AG04450 (cell line): ENCODE measurements around the gene HBB. TPM values are rescaled to one million over a fixed set of nuclear protein-coding genes. Genes with fewer than 3 reads are reported as not detected.
"Not testable (repeated sequence)": the region's sequence is repeated elsewhere in the genome, so short reads cannot be mapped to it uniquely, and the experiment has no call there.

Experiments used
- CTCF ChIA-PET: fragments of 300-600, 350-600 bp; formaldehyde crosslinking; extraction: SDS; loops from one replicate; lab custom pipeline; 2022; ENCODE audit warnings: antibody characterized with exemption, inconsistent platforms; lab: Charles Lee
- POLR2A ChIA-PET: fragments of 350-600 bp; formaldehyde crosslinking; extraction: SDS; loops from one replicate; lab custom pipeline; 2021; ENCODE audit warnings: antibody characterized with exemption, inconsistent platforms; lab: Yijun Ruan, JAX
- DNase-seq: peaks from one replicate; pipeline ENCODE4 v3.0.0-alpha.2; 2011; ENCODE audit warnings: low read depth, low spot score
- H3K27ac ChIP-seq: one replicate; pipeline ENCODE4 v1.5.1; 2012; ENCODE audit warnings: low read depth, low read length, control low read depth
- H3K27me3 ChIP-seq: one replicate; pipeline ENCODE4 v1.6.0; 2012; ENCODE audit warnings: low read length; ENCODE audit not compliant: control insufficient read depth, insufficient read depth
- H3K4me3 ChIP-seq: 2 replicates; pipeline ENCODE4 v1.5.1; 2011; ENCODE audit warnings: mild to moderate bottlenecking, low read depth, low read length, control low read depth
- H3K9me3 ChIP-seq: 2 replicates; pipeline ENCODE4 v1.5.1; 2012; ENCODE audit warnings: low read length; ENCODE audit not compliant: control insufficient read depth, insufficient read depth
- polyA plus RNA-seq: library from polyadenylated mRNA; depleted of rRNA; stranded (reverse); fragments of >200 nt; gene quantifications from 2 replicates; pipeline ENCODE4 v1.2.3, GENCODE V29; 2011
- TF ChIP-seq, protein P1 (sequence below): IDR thresholded peaks from 2 replicates; pipeline ENCODE4 v1.5.1; 2011; ENCODE audit warnings: low read depth, low read length, control low read depth, inconsistent platforms

HBB gene
- polyA plus RNA-seq, 1 experiment = 0.26 TPM

DNA sequence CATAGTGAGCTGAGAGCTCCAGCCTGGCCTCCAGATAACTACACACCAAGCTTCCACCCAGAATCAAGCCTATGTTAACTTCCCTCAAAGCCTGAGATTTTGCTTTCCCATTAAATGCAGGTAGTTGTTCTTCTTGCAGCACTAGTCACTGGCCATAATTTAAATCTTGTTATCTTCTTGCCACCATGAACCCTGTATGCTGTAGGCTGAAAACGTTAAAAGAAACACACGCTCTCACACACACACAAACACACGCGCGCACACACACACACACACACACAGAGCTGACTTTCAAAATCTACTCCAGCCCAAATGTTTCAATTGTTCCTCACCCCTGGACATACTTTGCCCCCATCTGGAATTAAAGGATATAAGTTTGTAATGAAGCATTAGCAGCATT is 26.6 kb upstream of the HBB start:
- POLR2A ChIA-PET, DNase-seq, H3K4me3 ChIP-seq, H3K9me3 ChIP-seq, H3K27me3 ChIP-seq, H3K27ac ChIP-seq, CTCF ChIA-PET: not testable (repeated sequence)

DNA sequence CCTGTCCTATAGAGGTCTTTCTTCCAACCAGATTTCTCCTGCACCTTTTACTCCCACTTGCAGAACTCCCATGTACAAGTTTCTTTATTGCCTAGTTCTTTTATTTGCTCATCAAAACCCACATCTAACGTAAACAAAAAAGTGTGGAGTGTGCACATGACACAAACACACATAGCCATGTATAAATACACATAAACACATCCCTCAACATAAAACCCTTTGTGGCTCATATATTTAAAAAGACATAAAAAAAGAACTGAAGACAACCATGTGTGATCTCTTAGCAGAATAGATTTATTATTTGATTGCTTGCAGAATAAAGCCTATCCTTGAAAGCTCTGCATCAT is 26.0 kb upstream of the HBB start:
- no peak for DNase-seq
- Histone ChIP-seq H3K4me3 (no peak overlapping the region), H3K27ac (no peak overlapping the region), H3K9me3 (no peaks in the 10 kb centered on the region), H3K27me3 (no peaks in the 10 kb centered on the region)
- TF ChIP-seq, protein P1, sequence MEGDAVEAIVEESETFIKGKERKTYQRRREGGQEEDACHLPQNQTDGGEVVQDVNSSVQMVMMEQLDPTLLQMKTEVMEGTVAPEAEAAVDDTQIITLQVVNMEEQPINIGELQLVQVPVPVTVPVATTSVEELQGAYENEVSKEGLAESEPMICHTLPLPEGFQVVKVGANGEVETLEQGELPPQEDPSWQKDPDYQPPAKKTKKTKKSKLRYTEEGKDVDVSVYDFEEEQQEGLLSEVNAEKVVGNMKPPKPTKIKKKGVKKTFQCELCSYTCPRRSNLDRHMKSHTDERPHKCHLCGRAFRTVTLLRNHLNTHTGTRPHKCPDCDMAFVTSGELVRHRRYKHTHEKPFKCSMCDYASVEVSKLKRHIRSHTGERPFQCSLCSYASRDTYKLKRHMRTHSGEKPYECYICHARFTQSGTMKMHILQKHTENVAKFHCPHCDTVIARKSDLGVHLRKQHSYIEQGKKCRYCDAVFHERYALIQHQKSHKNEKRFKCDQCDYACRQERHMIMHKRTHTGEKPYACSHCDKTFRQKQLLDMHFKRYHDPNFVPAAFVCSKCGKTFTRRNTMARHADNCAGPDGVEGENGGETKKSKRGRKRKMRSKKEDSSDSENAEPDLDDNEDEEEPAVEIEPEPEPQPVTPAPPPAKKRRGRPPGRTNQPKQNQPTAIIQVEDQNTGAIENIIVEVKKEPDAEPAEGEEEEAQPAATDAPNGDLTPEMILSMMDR = no peak
- ChIA-PET CTCF (no interaction called here), POLR2A (no interaction called here)

DNA sequence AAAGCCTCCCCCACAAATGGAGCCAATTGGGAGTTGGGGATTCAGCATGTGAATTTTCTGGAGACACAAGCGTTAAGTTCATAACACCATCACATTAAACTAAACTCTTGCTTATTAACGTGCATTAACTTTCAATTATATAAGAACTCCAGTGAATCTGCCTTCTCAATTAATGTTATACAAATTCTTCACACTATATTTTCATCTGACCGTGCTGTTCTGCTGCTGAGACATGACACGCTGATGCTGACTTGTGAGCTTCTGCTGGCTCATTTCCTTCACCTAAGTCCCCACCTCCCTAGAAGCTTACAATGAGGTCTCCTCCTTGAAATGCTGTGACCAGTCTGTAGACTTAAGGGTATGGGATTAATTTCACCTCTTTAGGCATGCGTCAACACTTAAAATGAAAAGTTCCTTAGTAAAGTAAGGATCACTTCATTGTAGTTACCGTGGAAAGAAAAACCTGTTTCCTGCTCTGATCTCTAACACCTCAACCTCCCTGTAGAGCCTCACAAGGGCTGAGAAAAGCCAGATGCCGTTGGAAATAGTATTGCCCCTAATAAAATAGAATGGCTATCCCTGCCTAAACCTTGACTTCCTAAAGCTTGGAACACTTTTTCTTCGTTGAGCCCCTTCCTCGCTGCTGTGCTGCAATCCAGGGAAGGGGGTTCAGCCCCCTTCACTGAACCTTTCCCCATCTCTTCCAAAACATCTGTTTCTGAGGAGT is 25.5 kb upstream of the HBB start:
- Histone ChIP-seq H3K27ac (no peak overlapping the region), H3K9me3 (no peaks in the 10 kb centered on the region), H3K4me3 (no peak overlapping the region), H3K27me3 (no peaks in the 10 kb centered on the region)
- DNase-seq = no peak
- CTCF ChIA-PET = no interaction called here
- TF ChIP-seq, protein P1 = no peak
- POLR2A ChIA-PET = no interaction called here

DNA sequence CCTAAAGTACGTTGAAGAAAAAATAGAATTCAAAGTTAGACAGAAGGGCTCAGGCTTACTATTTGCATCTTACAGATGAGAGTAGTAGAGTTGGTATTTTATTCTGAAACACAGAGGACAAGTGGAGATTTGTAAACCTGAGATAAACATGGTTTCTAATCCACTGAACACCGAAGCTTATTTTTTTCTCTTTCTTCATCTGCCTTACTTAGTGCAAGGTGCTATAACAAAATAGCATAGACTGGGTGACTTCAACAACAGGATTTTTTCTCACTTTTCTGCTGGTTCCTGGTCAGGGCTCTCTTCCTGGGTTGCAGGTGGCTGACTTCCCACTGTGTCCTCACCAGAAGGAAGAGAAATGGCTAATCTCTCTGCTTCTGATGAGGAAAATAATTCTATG is 24.9 kb upstream of the HBB start:
- Histone ChIP-seq H3K4me3 (no peak overlapping the region), H3K9me3 (no peaks in the 10 kb centered on the region), H3K27me3 (no peaks in the 10 kb centered on the region), H3K27ac (no peak overlapping the region)
- POLR2A ChIA-PET = no interaction called here
- TF ChIP-seq, protein P1 = no peak
- CTCF ChIA-PET = no interaction called here
- DNase-seq = no peak

DNA sequence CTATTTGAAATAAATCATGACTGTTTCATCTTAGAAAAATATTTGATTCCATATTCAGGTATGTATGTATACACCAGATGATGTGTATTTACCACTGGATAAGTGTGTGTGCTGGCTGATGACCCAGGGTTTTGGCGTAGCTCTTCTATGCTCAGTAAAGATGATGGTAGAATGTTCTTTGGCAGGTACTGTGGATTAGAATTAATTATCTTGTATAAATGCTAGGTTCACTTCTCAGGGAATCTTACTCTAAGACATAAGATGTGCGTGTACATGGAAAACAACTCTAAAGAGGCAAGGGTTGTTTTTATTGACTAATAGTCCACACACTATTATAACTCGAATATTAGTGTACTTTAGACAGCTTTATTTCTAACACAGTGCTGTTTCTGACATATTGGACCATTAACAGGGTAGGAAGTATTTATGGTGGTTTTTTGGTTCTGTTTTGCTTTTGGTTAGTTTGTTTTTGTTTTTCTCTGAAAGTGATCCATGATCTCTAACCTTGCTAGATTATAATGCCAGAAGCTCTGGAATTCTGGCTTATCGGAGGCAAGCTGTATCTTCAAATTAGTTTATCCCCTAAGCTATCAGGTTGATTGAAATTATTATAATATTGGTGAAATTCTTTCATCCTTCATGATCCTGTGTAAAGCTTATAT is 23.8 kb upstream of the HBB start:
- Histone ChIP-seq H3K9me3 (no peaks in the 10 kb centered on the region), H3K27me3 (no peaks in the 10 kb centered on the region), H3K27ac (no peak overlapping the region), H3K4me3 (no peak overlapping the region)
- POLR2A ChIA-PET = no interaction called here
- CTCF ChIA-PET = no interaction called here
- no peak for DNase-seq
- TF ChIP-seq, protein P1 = no peak

DNA sequence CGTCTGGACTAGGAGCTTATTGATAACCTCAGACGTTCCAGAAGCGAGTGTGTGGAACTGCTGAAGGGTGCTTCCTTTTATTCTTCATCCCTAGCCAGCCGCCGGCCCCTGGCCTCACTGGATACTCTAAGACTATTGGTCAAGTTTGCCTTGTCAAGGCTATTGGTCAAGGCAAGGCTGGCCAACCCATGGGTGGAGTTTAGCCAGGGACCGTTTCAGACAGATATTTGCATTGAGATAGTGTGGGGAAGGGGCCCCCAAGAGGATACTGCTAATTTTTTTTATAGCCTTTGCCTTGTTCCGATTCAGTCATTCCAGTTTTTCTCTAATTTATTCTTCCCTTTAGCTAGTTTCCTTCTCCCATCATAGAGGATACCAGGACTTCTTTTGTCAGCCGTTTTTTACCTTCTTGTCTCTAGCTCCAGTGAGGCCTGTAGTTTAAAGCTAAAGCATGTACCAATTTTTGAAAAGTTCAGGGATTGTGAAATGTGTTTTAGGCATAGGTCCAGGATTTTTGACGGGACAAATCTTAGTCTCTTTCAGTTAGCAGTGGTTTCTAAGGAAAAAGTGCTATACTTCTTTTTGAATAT is 23.0 kb upstream of the HBB start, which contains the start of gene HBG1:
Gene HBG1, minus strand, starts transcription at position 51 of the 590 bp plus-strand sequence. CDS start 53 bp downstream, outside the sequence.
- POLR2A ChIA-PET, CTCF ChIA-PET, H3K9me3 ChIP-seq, H3K27me3 ChIP-seq, H3K4me3 ChIP-seq, DNase-seq, H3K27ac ChIP-seq: not testable (repeated sequence)

DNA sequence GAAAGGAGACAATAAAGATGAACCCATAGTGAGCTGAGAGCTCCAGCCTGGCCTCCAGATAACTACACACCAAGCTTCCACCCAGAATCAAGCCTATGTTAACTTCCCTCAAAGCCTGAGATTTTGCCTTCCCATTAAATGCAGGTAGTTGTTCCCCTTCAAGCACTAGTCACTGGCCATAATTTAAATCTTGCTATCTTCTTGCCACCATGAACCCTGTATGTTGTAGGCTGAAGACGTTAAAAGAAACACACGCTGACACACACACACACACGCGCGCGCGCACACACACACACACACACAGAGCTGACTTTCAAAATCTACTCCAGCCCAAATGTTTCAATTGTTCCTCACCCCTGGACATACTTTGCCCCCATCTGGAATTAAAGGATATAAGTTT is 21.6 kb upstream of the HBB start:
- CTCF ChIA-PET, H3K27me3 ChIP-seq, POLR2A ChIA-PET, H3K27ac ChIP-seq, H3K9me3 ChIP-seq, H3K4me3 ChIP-seq, DNase-seq: not testable (repeated sequence)
